OCI-LY3 (cell line): Measurements from ENCODE around the gene BATF.

Source experiments
- H2AFZ ChIP-seq: fragments of 200-600, 300-600 bp; shearing (Covaris generic); 2 replicates; pipeline ENCODE4 v1.6.0; 2014; ENCODE audit warnings: antibody characterized with exemption, low read depth, low read length
- H3K27ac ChIP-seq: fragments of 200-600, 300-600 bp; sonication (generic); 2 replicates; pipeline ENCODE4 v1.5.1; 2014; ENCODE audit warnings: mild to moderate bottlenecking, low read length, moderate library complexity, mixed read lengths
- H3K27me3 ChIP-seq: fragments of 200-600, 300-600 bp; sonication (generic); 2 replicates; pipeline ENCODE4 v1.6.1; 2014; ENCODE audit warnings: low read depth, low read length, mixed read lengths
- H3K36me3 ChIP-seq: fragments of 200-600, 300-600 bp; sonication (generic); replicated peaks from 2 replicates; pipeline ENCODE3; 2014; ENCODE audit warnings: low read depth, low read length, mixed read lengths
- H3K4me1 ChIP-seq: fragments of 300-600, 200-600 bp; sonication (generic); 2 replicates; pipeline ENCODE4 v1.6.1; 2014; ENCODE audit warnings: low read length, mixed read lengths
- H3K4me2 ChIP-seq: fragments of 200-600, 300-600 bp; sonication (generic); 2 replicates; pipeline ENCODE4 v1.6.1; 2014; ENCODE audit warnings: low read length, mixed read lengths
- H3K4me3 ChIP-seq: fragments of 300-600, 200-600 bp; sonication (generic); 2 replicates; pipeline ENCODE4 v1.5.1; 2014; ENCODE audit warnings: antibody characterized with exemption, mild to moderate bottlenecking, low read length, moderate library complexity
- H3K79me2 ChIP-seq: fragments of 300-600, 200-600 bp; shearing (Covaris generic); 2 replicates; pipeline ENCODE4 v1.6.1; 2014; ENCODE audit warnings: mild to moderate bottlenecking, low read length, mixed read lengths
- H3K9ac ChIP-seq: fragments of 300-600, 200-600 bp; shearing (Covaris generic); 2 replicates; pipeline ENCODE4 v1.6.0; 2014; ENCODE audit warnings: mild to moderate bottlenecking, low read length, moderate library complexity
- H3K9me3 ChIP-seq: fragments of 200-600, 300-600 bp; shearing (Covaris generic); 2 replicates; pipeline ENCODE4 v1.6.1; 2014; ENCODE audit warnings: low read length, mixed read lengths; ENCODE audit not compliant: insufficient read depth
- H4K20me1 ChIP-seq: fragments of 200-600, 300-600 bp; sonication (generic); 2 replicates; pipeline ENCODE4 v1.6.1; 2016; ENCODE audit warnings: low read length, mixed read lengths; ENCODE audit not compliant: insufficient read depth
- CTCF ChIP-seq: fragments of 200-600, 300-600 bp; sonication (generic); IDR thresholded peaks from 2 replicates; pipeline ENCODE4 v1.5.1; 2014; ENCODE audit warnings: antibody characterized with exemption, low read length, low read depth
- EZH2phosphoT487 ChIP-seq: fragments of 200-600 bp; shearing (Covaris generic); IDR thresholded peaks from 2 replicates; pipeline ENCODE4 v1.6.1; 2018; ENCODE audit warnings: antibody characterized with exemption, mixed run types, low read depth

The BATF gene

GRCh38 chr14:75501080-75501479, 21.2 kb upstream of the BATF start:
- Histone ChIP-seq H3K4me1 (peaks cover 63% of the 10 kb centered on the region), H3K4me3 (no peak overlapping the region), H3K27ac (peak overlapping the region; percentile 99), H3K27me3 (no peaks in the 10 kb centered on the region), H3K9me3 (0 out of 2 replicates have a peak, but pooled peaks cover 9% of the 10 kb centered on the region), H3K36me3 (peaks cover 12% of the 10 kb centered on the region), H3K4me2 (no peak overlapping the region), H3K9ac (peak overlapping the region; percentile 12; the same call in 1 of the 2 replicates), H2AFZ (0 out of 2 replicates have a peak overlapping the region, but pooled peaks have one; percentile 23), H3K79me2 (peaks cover 17% of the 10 kb centered on the region), H4K20me1 (no peaks in the 10 kb centered on the region)
- TF ChIP-seq EZH2phosphoT487 (no peak), CTCF (no peak)

GRCh38 chr14:75504411-75504810, 17.9 kb upstream of the BATF start:
- peaks cover 26% of the 10 kb centered on the region for H3K9me3 ChIP-seq
- H4K20me1 ChIP-seq: no peaks in the 10 kb centered on the region
- H3K36me3 ChIP-seq: peaks cover 27% of the 10 kb centered on the region
- no peak overlapping the region for H3K4me3 ChIP-seq
- no peak overlapping the region for H3K4me2 ChIP-seq
- no peak overlapping the region for H2AFZ ChIP-seq
- no peaks in the 10 kb centered on the region for H3K27me3 ChIP-seq
- no peak overlapping the region for H3K27ac ChIP-seq
- peaks cover 4% of the 10 kb centered on the region; the same call in 1 of the 2 replicates for H3K79me2 ChIP-seq
- no peak overlapping the region for H3K9ac ChIP-seq
- peaks cover 31% of the 10 kb centered on the region for H3K4me1 ChIP-seq
- no peak for TF ChIP-seq CTCF
- TF ChIP-seq EZH2phosphoT487: no peak

GRCh38 chr14:75506930-75507329, 15.3 kb upstream of the BATF start:
- no peak overlapping the region for H3K9ac ChIP-seq
- H3K9me3 ChIP-seq: peaks cover 32% of the 10 kb centered on the region
- H3K27ac ChIP-seq: no peak overlapping the region
- H3K36me3 ChIP-seq: peaks cover 39% of the 10 kb centered on the region
- H3K27me3 ChIP-seq: no peaks in the 10 kb centered on the region
- no peak overlapping the region for H2AFZ ChIP-seq
- no peak overlapping the region for H3K4me3 ChIP-seq
- H3K79me2 ChIP-seq: no peaks in the 10 kb centered on the region
- H4K20me1 ChIP-seq: no peaks in the 10 kb centered on the region
- H3K4me1 ChIP-seq: peaks cover 28% of the 10 kb centered on the region
- TF ChIP-seq EZH2phosphoT487 (no peak), CTCF (no peak)
- H3K4me2 ChIP-seq: no peak overlapping the region

GRCh38 chr14:75510547-75510946, 11.7 kb upstream of the BATF start:
- Histone ChIP-seq H2AFZ (no peak overlapping the region), H4K20me1 (no peaks in the 10 kb centered on the region), H3K27me3 (no peaks in the 10 kb centered on the region), H3K9ac (no peak overlapping the region), H3K4me1 (peaks cover 53% of the 10 kb centered on the region), H3K4me2 (no peak overlapping the region), H3K27ac (peak overlapping the region; percentile 87), H3K9me3 (peaks cover 28% of the 10 kb centered on the region), H3K79me2 (no peaks in the 10 kb centered on the region), H3K4me3 (peak overlapping the region; percentile 4; the same call in 1 of the 2 replicates), H3K36me3 (peaks cover 33% of the 10 kb centered on the region)
- no peak for TF ChIP-seq EZH2phosphoT487
- TF ChIP-seq CTCF: no peak
